ENCODE data around the gene PPFIBP1.

- TF ChIP-seq CTCF (IDR thresholded peaks at IDR 0.05) = no peak
- TF ChIP-seq POLR2A (IDR thresholded peaks at IDR 0.05) = no peak
Observed at GRCh38 chr12:27498149-27498548, 25.9 kb upstream of the PPFIBP1 start.
